Ishikawa (cell line): Measurements from ENCODE around the gene BLID.

Experiments used
- CREB1 ChIP-seq: IDR thresholded peaks from 2 replicates; pipeline ENCODE4 v1.6.1; 2012; ENCODE audit warnings: low read depth
- EGR1 ChIP-seq: IDR thresholded peaks from 2 replicates; pipeline ENCODE4 v1.6.1; 2012
- TAF1 ChIP-seq: IDR thresholded peaks from 2 replicates; pipeline ENCODE4 v1.6.1; 2012; ENCODE audit warnings: low read depth, mild to moderate bottlenecking
- YY1 ChIP-seq: IDR thresholded peaks from 2 replicates; pipeline ENCODE4 v1.6.1; 2012; ENCODE audit warnings: low read depth

DNA sequence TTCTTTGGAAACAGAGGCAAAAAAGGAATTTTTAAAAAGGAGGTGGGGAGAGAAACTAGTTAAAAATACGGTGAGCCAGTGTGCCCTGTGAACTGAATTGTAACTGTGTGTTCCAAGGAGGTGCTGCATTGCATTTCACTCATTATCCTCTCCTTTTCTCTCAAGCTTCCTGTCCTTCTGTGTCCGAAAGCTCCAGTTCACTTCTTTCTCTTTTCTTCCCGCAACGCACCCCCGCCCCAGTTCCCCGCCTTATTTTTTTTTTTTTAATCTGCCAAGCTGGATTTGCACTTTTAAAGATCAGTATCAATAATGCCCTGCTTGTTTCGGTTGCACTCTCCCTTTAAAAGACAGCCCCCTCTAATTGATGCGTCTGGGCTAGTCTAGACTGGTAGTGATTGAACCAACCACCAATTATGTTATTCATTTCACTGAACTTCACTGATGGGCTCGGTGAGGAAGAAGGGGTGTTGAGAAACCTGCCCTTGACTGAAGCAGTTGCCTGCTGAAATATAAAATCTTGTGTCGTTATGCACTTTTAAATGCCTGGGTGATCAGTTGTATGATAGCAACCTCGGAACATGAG, 18.5 kb downstream of the BLID start:
- no peak for TF ChIP-seq TAF1
- no peak for TF ChIP-seq YY1
- no peak for TF ChIP-seq CREB1
- no peak for TF ChIP-seq EGR1
